ENCODE data around the gene SPATA32.

DNA sequence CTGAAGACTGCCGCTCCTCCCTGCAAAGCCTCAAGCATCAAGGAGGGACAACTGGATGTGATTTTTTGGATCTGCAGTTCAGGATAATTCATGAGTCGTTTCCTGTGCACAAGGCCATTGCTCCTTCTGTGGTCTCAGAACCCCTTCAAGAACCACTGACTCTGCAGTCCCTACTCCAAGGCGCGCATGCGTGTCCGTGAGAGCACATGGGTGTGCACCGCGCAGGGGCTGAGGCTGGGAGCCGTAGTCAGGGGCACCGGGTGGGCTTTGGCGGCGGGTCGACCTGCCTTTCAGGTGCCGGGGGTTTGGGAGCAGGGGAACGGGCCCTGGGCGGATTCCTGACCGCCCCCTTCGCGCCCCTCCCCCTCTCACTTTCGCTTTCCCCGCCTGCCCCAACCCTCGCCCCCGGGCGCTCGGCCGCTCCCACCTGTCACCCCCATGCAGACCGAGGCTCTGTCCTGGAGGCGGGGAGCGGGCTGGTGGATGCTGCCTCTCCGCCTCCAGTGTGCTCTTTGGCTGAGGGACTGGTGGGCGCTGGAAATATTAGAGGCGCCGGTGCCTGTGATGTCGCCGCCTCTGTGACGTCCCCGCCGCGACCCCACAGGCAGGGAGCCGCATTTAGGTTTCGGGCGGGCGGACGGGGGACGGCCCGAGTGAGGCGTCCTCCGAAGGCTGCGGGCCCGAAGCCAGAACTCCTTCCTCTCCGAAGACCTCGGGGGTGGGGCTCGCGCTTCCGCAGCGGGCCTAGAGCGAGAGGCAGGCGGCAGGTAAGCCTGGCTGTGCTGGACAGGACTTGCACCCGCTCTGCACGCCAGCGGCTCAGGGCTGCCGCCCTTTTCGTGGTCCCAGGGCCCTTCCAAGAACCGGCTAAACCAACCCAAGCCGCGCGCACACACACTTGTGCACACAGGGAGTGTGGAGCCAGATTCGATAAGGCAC, at the start of gene SPATA32:
- TF ChIP-seq, protein P1, sequence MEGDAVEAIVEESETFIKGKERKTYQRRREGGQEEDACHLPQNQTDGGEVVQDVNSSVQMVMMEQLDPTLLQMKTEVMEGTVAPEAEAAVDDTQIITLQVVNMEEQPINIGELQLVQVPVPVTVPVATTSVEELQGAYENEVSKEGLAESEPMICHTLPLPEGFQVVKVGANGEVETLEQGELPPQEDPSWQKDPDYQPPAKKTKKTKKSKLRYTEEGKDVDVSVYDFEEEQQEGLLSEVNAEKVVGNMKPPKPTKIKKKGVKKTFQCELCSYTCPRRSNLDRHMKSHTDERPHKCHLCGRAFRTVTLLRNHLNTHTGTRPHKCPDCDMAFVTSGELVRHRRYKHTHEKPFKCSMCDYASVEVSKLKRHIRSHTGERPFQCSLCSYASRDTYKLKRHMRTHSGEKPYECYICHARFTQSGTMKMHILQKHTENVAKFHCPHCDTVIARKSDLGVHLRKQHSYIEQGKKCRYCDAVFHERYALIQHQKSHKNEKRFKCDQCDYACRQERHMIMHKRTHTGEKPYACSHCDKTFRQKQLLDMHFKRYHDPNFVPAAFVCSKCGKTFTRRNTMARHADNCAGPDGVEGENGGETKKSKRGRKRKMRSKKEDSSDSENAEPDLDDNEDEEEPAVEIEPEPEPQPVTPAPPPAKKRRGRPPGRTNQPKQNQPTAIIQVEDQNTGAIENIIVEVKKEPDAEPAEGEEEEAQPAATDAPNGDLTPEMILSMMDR (conservative IDR thresholded peaks at IDR 0.05) = no peak
- no peak for TF ChIP-seq EZH2 (IDR thresholded peaks at IDR 0.05; ENCODE audit: low read depth)

Data from PC-9 (cell line).